ENCODE data around the gene LENG1. TPM values are rescaled to one million over a fixed set of nuclear protein-coding genes. Genes with fewer than 3 reads are reported as not detected.
A peak's percentile ranks its signal among the peaks of the same experiment; 100 is the strongest.

LENG1 gene
- total RNA-seq (2022) = 6.1 and 8.2 TPM in 2 replicates
- Bru-seq, nascent RNA = percentile 54 among the genes with signal in this experiment
- percentile 43 among the genes with signal in this experiment for BruChase-seq, experiment 1, labeled RNA remaining after a 6-hour chase
- percentile 43 among the genes with signal in this experiment for BruChase-seq, experiment 2, labeled RNA remaining after a 2-hour chase
- long read RNA-seq, transcript LENG1-201 (4 exons, 1,542 nt) = major isoform, 20 of 20 reads
- long read RNA-seq, partial matches to known transcripts = 0 of 20 reads
- long read RNA-seq, other reads (novel, unspliced or antisense) = 0 of 20 reads

DNA sequence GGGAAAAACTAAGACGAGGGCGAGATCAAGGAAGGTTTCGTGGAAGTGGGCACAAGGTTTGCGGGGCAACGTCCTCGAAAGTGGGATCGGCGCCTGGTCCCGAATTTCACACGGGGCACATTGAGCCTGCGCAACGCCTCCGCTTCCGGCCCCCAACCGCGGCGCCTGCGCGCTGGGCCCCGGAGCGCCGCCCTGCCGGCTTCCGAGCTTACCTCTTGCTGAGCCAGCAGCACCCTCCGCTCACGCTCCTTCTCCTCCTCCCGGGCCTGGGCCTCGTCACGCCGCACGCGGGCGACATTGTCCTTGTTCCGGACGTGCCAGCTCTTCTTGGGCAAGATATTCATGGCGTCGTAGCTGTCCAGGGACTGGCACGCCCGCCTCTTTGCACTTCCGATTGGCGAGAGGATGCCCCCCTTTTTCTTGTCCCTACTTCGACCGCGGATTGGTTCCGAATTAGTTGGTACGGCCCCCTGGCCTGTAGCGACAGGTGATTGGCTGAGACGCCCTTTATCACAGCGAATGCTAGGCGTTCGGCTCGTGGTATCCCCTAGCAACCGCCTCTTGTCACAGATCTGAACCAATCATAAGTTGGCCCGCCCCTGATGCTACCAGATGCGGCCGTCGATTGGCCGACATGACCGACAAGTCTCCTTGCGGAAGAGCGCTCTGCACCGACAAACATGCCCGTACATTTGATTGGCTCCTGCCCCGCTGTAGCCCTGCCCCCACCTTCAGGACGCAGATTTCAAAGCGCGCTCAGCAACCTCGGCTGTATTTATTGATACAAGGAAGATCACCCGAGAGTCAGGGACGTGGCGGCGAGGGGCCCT lies at the start of gene LENG1:
LENG1 (minus strand) TSS at position 370 of the 830 bp plus-strand sequence; CDS start at position 344, 26 bp downstream.
- no TSS peak for BruUV-seq (replicated peaks)
- no peaks in the 10 kb centered on the region for H3K27me3 Mint-ChIP-seq (ENCODE audit: insufficient read depth, unreplicated experiment)
- intact Hi-C loops (cut with micrococcal nuclease) = loop anchor here (2.0 to 5.0 kb wide), 2 partner anchors 23 to 43 kb away; partner anchors contain the start of genes CNOT3 and RPS9
- POLR2A ChIA-PET = interaction anchor here (0.5 to 10.2 kb wide), 16 partner anchors 9 to 1263 kb away, joined by 3 to 110 read pairs (median 6); partner anchors contain the start of genes CNOT3, LENG8, MBOAT7 and PRPF31
- peak within 1 kb of the TSS; percentile 85 for H3K27ac Mint-ChIP-seq (ENCODE audit: low read depth, unreplicated experiment)
- H3K9me3 Mint-ChIP-seq (ENCODE audit: unreplicated experiment) = no peaks in the 10 kb centered on the region
- H3K36me3 Mint-ChIP-seq (ENCODE audit: insufficient read depth, unreplicated experiment) = peaks cover 35% of the 10 kb centered on the region
- CTCF ChIA-PET = interaction anchor here (0.6 to 1.8 kb wide), 10 partner anchors 9 to 54 kb away, joined by 3 to 6 read pairs (median 4); no protein-coding TSS in a partner anchor
- peak within 1 kb of the TSS; percentile 76 for H3K4me3 Mint-ChIP-seq (ENCODE audit: unreplicated experiment)
- H3K4me1 Mint-ChIP-seq (ENCODE audit: insufficient read depth, unreplicated experiment) = peaks cover 22% of the 10 kb centered on the region
- TF ChIP-seq, protein P1, sequence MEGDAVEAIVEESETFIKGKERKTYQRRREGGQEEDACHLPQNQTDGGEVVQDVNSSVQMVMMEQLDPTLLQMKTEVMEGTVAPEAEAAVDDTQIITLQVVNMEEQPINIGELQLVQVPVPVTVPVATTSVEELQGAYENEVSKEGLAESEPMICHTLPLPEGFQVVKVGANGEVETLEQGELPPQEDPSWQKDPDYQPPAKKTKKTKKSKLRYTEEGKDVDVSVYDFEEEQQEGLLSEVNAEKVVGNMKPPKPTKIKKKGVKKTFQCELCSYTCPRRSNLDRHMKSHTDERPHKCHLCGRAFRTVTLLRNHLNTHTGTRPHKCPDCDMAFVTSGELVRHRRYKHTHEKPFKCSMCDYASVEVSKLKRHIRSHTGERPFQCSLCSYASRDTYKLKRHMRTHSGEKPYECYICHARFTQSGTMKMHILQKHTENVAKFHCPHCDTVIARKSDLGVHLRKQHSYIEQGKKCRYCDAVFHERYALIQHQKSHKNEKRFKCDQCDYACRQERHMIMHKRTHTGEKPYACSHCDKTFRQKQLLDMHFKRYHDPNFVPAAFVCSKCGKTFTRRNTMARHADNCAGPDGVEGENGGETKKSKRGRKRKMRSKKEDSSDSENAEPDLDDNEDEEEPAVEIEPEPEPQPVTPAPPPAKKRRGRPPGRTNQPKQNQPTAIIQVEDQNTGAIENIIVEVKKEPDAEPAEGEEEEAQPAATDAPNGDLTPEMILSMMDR (IDR thresholded peaks at IDR 0.05; ENCODE audit: unreplicated experiment) = no peak
- DNase-seq (ENCODE audit: unreplicated experiment) = peak; percentile 100

DNA sequence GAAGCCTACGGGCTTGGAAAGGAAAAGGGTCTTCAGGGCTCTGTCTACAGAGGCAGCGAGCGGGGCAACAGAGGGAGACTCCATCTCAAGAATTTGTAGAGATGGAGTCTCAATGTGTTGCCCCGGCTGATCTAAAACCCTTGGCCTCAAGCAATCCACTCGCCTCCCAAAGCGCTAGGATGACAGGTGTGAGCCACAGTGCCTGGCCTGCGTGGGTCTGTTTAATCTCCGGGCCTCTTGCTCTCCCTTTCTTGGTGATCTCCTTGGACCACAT lies 49.2 kb upstream of the LENG1 start:
- Mint-ChIP-seq H3K9me3 (ENCODE audit: unreplicated experiment) (no peaks in the 10 kb centered on the region), H3K27ac (ENCODE audit: low read depth, unreplicated experiment) (peak overlapping the region; percentile 87), H3K4me3 (ENCODE audit: unreplicated experiment) (no peak overlapping the region), H3K27me3 (ENCODE audit: insufficient read depth, unreplicated experiment) (no peaks in the 10 kb centered on the region), H3K4me1 (ENCODE audit: insufficient read depth, unreplicated experiment) (peaks cover 44% of the 10 kb centered on the region), H3K36me3 (ENCODE audit: insufficient read depth, unreplicated experiment) (peaks cover 79% of the 10 kb centered on the region)
- POLR2A ChIA-PET = interaction anchor here (0.6 to 13.2 kb wide), 4 partner anchors 8 to 1517 kb away, joined by 3 to 324 read pairs (median 26); partner anchors contain the start of genes MBOAT7, RPS9 and TSEN34
- no TSS peak for BruUV-seq (replicated peaks)
- DNase-seq (ENCODE audit: unreplicated experiment) = peak; percentile 57
- CTCF ChIA-PET = interaction anchor here (0.7 to 1.0 kb wide), 2 partner anchors 41 to 52 kb away, joined by 4 read pairs; no protein-coding TSS in a partner anchor
- intact Hi-C loops (cut with micrococcal nuclease) = no loop called here
- TF ChIP-seq, protein P1 (IDR thresholded peaks at IDR 0.05; ENCODE audit: unreplicated experiment) = no peak

DNA sequence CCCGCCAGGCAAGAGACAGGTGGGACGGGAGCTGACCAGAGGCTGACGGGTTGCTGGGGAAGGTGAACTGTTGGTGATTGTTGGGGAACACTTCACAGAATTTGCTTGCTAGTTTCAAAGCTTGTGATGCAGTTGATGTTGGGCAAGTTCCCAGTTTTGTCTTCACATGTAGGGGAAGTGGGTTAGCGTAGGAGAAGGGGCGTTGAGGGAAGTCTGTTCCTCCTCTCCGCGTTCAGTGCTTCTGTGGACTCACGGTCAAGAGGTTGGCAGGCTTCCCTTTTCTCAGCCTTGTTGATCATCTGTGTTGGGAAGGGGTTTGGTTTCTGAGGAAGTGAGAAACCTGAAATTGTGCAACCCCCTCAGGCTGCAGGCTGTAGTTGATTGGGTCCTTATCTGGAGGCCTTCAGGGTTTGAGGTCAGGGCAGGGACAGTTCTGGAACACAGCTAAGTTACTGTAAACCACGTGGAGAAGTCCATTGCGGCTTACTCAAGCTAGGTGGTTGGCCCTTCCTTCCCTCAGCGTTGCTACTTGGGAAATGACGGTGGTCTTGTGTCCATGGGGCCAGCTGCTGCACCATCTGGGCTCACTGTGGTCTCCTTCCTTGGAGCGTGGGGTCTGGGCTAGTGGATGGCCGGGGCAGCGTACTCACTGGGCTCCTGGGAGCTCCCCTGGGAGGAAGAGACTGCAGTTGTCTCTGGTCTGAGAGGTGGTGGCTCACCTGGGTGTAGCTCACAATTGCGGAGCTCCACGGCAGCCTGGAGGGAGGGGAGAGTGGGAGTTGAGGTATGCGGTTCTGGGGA lies 48.7 kb upstream of the LENG1 start:
- no peak overlapping the region for H3K4me3 Mint-ChIP-seq (ENCODE audit: unreplicated experiment)
- DNase-seq (ENCODE audit: unreplicated experiment) = peak; percentile 99
- intact Hi-C loops (cut with micrococcal nuclease) = no loop called here
- POLR2A ChIA-PET = interaction anchor here (0.6 to 13.2 kb wide), 5 partner anchors 8 to 1516 kb away, joined by 3 to 324 read pairs (median 6); partner anchors contain the start of genes MBOAT7, PRPF31, RPS9 and TFPT
- CTCF ChIA-PET = interaction anchor here (0.6 to 1.0 kb wide), 3 partner anchors 16 to 51 kb away, joined by 3 to 4 read pairs (median 4); no protein-coding TSS in a partner anchor
- no peaks in the 10 kb centered on the region for H3K9me3 Mint-ChIP-seq (ENCODE audit: unreplicated experiment)
- BruUV-seq (replicated peaks) = no TSS peak
- peak overlapping the region; percentile 87 for H3K27ac Mint-ChIP-seq (ENCODE audit: low read depth, unreplicated experiment)
- H3K4me1 Mint-ChIP-seq (ENCODE audit: insufficient read depth, unreplicated experiment) = peaks cover 44% of the 10 kb centered on the region
- H3K27me3 Mint-ChIP-seq (ENCODE audit: insufficient read depth, unreplicated experiment) = no peaks in the 10 kb centered on the region
- H3K36me3 Mint-ChIP-seq (ENCODE audit: insufficient read depth, unreplicated experiment) = peaks cover 84% of the 10 kb centered on the region
- TF ChIP-seq, protein P1 (IDR thresholded peaks at IDR 0.05; ENCODE audit: unreplicated experiment) = no peak
